DMS153 treated with DMSO at 0.1 percent for 48 hours (cell line): Measurements from ENCODE around the gene CLEC2D.
A peak's percentile ranks its signal among the peaks of the same experiment; 100 is the strongest.
"Not testable (repeated sequence)": the region's sequence is repeated elsewhere in the genome, so short reads cannot be mapped to it uniquely, and the experiment has no call there.

Source experiments
- DNase-seq: peaks from one replicate; lab custom pipeline; 2025; ENCODE audit not compliant: unreplicated experiment; lab: John Stamatoyannopoulos, UW

The CLEC2D gene

GRCh38 chr12:9669534-9669933 lies at the start of gene CLEC2D:
Gene CLEC2D, plus strand, starts transcription at chr12:9669713. Its CDS starts 22 bp downstream, at chr12:9669735.
- DNase-seq = no peak

DNA sequence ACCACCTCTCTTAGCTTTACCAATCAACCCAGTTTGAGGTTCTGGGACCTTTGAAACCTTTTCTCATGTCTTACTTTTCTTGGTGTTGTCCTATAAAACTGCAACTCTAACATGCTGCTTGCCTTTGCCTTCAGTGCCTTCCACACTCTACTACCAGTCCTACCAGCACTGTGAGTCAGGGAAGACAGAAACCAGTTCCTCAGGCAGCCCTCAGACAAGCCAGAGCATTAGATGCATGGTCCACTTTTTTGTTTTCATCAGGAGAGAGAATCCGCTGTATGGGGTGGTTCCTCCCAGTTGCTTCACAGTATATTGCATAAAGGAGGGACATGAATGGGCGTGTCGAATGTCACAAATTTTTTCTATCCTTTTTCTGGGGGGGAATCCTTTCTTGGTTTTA lies 44.5 kb upstream of the CLEC2D start:
- DNase-seq = no peak

DNA sequence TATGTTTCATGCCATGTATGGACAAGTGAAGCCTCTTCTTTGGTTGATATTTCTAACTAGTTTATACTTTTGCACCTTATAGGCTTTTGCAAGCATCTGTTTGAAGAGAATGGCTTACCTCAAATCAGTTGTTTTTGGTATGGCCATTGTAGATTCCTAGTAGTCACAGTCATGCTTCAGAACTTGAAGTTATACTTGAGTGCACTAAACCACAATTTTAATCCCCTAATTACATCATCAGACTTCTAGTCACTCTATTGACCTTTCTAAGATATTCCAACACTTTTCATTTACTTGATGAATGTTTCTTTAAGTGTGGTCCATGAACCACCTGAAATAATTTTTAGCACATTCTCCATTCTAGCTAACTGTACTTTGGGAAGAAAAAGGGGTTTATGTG lies 43.2 kb upstream of the CLEC2D start:
- DNase-seq = no peak

DNA sequence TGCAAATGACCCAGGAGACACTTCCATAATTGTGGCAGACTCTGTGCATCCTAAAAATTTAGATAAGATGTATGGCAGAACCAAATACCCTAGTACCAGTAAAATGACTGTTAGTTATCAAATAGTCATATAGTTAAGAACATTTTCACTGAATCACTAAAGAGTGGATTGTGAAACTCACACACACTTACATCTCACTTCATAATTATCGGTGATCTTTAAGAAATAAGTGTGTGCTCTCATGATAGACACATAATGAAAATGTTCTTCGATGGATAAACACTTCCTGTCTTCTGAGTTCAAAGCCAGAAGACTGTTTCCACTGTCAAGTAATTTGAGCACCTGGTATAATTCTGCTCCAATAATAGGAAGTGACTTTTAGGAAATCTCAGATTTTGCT lies 42.7 kb upstream of the CLEC2D start:
- no peak for DNase-seq

GRCh38 chr12:9632766-9633165 lies 36.7 kb upstream of the CLEC2D start:
- no peak for DNase-seq

GRCh38 chr12:9634177-9634803 lies 35.2 kb upstream of the CLEC2D start:
- peak; percentile 4 for DNase-seq

- no peak for DNase-seq
Observed at GRCh38 chr12:9634969-9635754, 34.4 kb upstream of the CLEC2D start.

DNA sequence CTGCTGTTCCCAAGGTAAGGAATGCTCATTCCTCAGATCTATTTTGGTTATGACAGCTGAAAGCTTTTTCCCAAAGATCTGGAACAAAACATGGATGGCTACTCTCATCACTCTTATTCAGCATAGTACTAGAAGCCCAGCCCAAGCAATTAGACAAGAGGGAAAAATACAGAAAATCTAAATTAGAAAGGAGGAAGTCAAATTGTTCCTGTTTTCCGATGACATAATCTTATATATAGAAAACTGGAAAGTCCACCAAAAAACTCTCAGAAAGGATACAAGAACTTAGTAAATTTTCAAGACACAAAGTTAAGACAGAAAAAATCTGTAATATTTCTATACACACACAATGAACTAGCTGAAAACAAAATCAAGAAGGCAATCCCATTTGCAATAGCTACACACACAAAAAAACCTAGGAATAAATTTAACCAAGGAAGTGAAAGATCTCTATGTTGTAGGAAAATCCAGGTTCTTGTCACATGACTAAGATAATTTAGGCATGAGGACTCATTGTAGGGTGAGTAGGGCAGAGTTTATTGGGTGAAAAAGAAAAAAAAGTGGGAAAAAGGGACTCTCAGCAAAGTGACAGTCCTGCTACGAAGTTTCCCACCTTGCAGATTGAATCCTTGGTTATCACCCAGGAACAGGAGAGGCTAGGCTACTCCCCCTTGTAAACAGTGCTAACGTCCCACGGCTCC lies 33.2 kb upstream of the CLEC2D start:
- DNase-seq = no peak

DNA sequence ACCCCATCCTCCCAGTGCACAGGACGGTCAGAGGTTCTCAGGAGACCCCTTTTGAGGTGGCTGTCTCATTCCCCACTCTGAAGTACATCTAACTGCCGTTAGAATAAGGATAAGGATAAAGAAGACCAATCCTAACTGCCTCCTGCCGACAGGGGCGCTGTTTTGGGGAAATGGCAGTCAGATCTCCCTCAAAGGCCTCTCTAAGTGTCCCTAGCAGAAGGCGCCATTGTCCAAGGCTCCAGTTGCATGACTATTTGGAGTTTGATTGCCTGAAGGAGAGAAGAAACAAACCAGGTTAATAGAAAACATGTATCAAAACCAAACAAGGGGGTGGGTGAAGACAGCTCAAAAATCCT lies 32.7 kb upstream of the CLEC2D start:
- DNase-seq = no peak

DNA sequence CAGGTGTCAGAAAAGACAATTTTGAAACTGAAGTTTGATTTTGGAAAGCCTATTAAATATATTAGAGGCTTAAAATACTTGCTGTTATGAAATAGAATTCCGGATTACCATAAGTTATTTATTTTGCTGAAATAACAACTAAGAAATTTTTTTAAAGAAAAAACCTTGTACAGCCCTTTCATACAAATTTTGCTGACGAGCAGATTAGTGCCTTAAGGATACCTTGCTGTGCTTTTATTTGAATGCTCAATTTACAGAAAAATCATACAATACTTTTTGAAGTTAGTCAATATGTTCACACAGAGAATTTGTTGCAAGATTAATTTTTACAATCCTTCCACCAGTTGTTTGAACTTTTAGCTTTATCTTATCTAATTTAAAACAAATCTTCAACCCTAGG lies 29.5 kb upstream of the CLEC2D start:
- DNase-seq = no peak

DNA sequence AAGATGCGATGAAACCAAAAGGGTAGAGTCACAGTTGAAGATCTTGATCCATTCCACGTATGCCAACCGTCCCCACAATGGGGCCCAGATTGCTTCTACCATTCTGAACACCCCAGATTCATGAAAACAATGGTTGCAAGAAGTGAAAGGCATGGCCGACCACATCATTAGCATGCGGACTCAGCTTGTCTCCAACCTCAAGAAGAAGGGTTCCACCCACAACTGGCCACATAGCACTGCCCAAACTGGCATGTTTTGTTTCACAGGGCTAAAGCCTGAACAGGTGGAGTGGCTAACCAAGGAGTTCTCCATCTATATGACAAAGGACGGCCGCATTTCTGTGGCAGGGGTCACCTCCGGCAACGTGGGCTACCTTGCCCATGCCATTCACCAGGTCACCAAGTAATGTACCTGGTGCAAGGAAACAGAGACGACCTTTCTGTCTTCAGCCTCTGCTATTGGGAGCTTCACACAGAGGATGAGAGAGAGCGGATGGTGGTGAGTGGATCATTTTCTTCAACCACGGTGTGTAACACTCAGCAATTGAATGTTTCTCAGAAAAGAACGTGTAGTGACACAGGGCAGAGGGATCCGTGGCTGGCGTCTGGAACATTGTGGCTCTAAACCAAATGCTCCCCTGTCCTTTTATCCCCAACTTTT lies 26.8 kb upstream of the CLEC2D start:
- no peak for DNase-seq

DNA sequence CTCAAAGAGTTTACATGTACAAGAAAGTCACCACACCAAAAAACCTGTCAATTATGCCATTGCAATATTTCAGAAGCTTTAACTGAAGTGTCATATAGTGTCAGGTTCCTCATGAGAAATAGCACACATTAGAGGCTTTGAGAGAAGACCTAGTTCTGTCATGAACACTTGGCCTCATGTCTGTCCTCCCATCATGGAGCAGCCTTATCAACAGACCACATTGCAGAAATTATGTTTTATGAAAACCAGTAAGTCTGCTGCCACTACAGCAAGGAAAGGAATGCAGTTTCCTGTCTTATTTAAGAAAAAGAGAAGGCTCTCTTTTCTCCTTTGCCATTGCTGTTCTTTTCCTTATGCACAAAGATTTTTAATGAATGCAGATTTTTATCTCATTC lies 26.2 kb upstream of the CLEC2D start:
- DNase-seq = no peak

GRCh38 chr12:9644985-9645551 lies 24.4 kb upstream of the CLEC2D start:
- not testable (repeated sequence) for DNase-seq

DNA sequence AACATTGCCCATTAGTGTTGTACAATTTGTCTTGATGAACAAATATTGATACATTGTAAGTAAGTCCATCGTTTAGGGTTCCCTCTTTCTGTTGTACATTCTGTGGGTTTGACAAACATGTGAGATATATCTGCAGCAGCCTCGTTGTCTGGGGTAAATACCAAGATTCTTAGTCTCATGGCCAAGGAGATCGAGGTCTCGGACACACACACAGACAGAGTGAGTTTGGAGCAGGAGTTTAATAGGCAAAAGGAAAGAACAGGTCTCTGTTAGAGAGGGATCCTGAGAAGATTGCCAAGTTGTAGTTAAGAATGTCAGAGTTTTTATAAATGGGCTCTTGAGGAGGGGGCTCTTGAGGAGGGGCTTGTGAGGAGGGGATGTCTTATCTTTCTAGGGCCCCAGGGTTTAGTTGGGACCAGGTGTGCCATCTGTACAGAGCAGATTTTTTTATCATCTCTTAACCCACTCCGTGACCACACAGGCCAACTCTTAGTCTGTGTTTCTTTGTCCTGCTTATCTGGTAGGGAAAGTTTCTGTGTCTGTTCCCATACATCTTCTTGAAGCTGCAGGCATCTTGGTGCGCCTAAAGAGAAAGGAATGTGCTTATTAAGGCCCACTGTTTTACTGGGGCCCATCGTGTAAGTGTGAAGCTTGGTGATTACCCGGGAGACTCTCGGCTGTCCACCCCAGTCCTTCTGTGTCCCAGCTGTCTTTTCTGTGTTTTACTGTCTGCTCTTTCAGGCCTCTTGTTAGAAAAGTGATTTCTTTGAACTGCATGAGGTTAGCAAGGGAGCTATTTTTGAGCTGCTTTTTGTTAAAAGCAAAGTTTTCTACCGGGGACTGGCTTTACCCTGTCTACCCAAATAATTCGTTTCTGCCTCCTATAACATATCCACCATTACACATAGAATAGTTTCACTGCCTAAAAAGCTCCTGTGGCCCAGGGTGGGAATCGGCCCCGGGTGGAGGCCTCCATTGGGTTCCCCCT lies 22.4 kb upstream of the CLEC2D start:
- DNase-seq = no peak

- peak; percentile 50 for DNase-seq
Observed at GRCh38 chr12:9647825-9648700, 21.4 kb upstream of the CLEC2D start.

- DNase-seq = peak; percentile 50
Observed at GRCh38 chr12:9648701-9649531, 20.6 kb upstream of the CLEC2D start.

DNA sequence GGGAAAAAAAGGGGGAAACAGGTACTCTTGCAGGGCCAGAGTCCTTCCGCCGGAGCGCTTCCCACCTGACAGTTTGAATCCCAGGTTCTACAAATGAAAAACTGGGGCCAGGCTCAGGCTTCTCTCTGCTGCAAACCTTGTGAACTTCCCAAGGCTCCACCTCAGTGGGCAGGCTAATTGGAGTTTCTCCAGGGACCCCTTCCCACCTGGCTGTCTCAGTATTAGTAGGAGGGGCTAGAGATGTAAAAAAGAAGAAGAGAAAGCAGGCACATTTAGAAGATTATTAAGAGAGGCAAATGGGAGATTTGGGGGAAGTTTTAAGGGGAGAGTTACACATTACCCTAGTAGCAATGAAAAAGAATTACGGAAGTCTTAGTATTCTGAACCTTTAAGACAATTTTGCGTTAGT lies 20.0 kb upstream of the CLEC2D start:
- DNase-seq = no peak

DNA sequence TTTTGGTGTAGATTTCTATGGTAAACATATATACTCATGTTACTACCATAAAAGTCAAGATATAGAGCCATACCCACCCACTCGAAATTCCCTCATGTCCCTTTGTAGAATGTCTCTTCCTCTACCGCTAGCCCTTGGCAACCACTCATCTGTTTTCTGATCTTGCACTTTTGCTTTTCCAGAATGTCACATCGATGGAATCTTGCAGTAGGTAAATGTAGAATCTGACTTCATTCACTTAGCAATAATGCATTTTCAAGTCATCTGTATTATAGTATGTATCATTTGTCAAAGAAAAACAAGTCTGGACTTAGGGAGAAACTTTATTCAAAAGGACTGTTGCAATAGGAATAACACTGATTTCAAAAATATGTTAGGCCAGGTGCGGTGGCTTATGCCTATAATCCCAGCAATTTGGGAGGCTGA lies 19.3 kb upstream of the CLEC2D start:
- no peak for DNase-seq
